Colonic mucosa (tissue), 4 donors: ENCODE results near the gene KLHL5. TPM values are rescaled to one million over a fixed set of nuclear protein-coding genes. Genes with fewer than 3 reads are reported as not detected.

ENCODE experiments used
- DNase-seq: peaks from one replicate; pipeline ENCODE4 v3.0.0-alpha.2; 2020
- H3K27ac ChIP-seq: fragments of 200-600 bp; one replicate; pipeline ENCODE4 v1.8.0; 2021
- H3K27me3 ChIP-seq: fragments of 200-600 bp; one replicate; pipeline ENCODE4 v1.8.0; 2021
- H3K36me3 ChIP-seq: fragments of 200-600 bp; one replicate; pipeline ENCODE4 v1.8.0; 2021
- H3K4me1 ChIP-seq: fragments of 200-600 bp; one replicate; pipeline ENCODE4 v1.8.0; 2021; ENCODE audit warnings: mild to moderate bottlenecking
- H3K4me3 ChIP-seq: fragments of 200-600 bp; one replicate; pipeline ENCODE4 v1.8.0; 2021
- H3K9ac ChIP-seq, 2 donors: one replicate each; pipeline ENCODE4 v1.7.0; 2013; ENCODE audit warnings: control low read depth in 2 of 2, low read depth in 2 of 2, low read length in 2 of 2
- H3K9me3 ChIP-seq: fragments of 200-600 bp; one replicate; pipeline ENCODE4 v1.8.0; 2021
- CTCF ChIP-seq: fragments of 200-600 bp; IDR thresholded peaks from one replicate; pipeline ENCODE4 v1.8.0; 2022; ENCODE audit warnings: antibody characterized with exemption, mild to moderate bottlenecking
- intact Hi-C: fragments of 100-400 bp; cut with DNase I; formaldehyde crosslinking; loops from one replicate; pipeline ENCODE4 v1.14.1; 2022
- total RNA-seq, 2 donors: library from RNA; stranded (reverse); fragmentation: NEBNext Ultra II Directional in 1 of 2; extraction: Animal tissue kit (Norgen Biotek cat#: 25700) in 1 of 2; gene quantifications; one replicate each; pipeline ENCODE4 v1.2.1, GENCODE V29; 2021
- donor health status: healthy.
- donor health status: DM: no; HTN: no; CAD: no.
- donor health status: DM: no; HTN: no; CAD: no.

KLHL5 gene
- total RNA-seq, 2 donors from 2014 or later, result 2.6 to 19.1 TPM

DNA sequence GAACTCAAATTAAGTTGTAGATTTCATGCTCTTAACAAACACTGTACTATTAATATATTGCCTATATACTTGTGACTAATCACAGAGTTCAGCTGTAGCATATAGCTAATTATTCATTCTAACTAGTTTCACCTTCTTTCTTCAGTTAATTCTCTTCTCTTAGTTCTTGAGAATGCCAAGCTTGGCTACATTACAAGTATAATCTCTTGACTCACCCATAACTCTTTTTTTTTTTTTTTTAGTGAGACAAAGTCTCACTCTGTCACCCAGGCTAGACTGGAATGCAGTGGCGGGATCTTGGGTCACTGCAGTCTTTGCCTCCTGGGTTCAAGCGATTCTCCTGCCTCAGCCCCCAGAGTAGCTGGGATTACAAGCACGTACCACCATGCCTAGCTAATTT is 5.4 kb downstream of the KLHL5 start:
- Histone ChIP-seq H3K4me3 (no peak overlapping the region), H3K9me3 (no peaks in the 10 kb centered on the region), H3K9ac (no peak overlapping the region), H3K27me3 (no peaks in the 10 kb centered on the region), H3K4me1 (no peaks in the 10 kb centered on the region), H3K27ac (no peak overlapping the region), H3K36me3 (no peaks in the 10 kb centered on the region)
- intact Hi-C loops, result no loop called here
- TF ChIP-seq CTCF, result no peak
- DNase-seq, result no peak

- H3K4me3 ChIP-seq, result no peak overlapping the region
- DNase-seq, result no peak
- H3K9me3 ChIP-seq, result no peaks in the 10 kb centered on the region
- no peaks in the 10 kb centered on the region for H3K36me3 ChIP-seq
- no peak for TF ChIP-seq CTCF
- intact Hi-C loops, result no loop called here
- H3K4me1 ChIP-seq, result no peaks in the 10 kb centered on the region
- H3K27me3 ChIP-seq, result no peaks in the 10 kb centered on the region
- no peak overlapping the region for H3K9ac ChIP-seq
- H3K27ac ChIP-seq, result no peak overlapping the region
These were observed 6.9 kb downstream of the KLHL5 start for GRCh38 chr4:39068907-39069306.

- TF ChIP-seq CTCF, result no peak
These were observed 16.8 kb downstream of the KLHL5 start for GRCh38 chr4:39078829-39079228.

DNA sequence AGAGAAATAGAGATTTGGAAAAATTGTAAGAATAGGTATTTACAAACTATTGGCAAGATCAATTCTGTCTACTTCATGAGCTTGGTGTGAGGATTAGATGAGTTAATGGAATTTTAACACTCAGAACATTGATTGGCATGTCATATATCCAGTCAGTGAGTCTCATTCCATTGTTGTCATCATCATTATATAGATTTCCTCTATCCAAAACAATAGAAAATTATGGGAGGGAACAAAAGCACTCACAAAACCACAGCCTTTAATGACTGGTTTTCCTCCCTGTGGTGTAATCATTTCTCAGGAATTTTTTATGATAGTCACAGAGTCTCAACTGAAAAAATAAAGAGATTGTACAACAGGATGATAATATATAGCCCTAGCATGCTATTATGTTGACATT is 21.1 kb downstream of the KLHL5 start:
- no peak for DNase-seq
- no peak overlapping the region for H3K27ac ChIP-seq
- H3K36me3 ChIP-seq, result no peaks in the 10 kb centered on the region
- H3K4me1 ChIP-seq, result no peaks in the 10 kb centered on the region
- no peak overlapping the region for H3K4me3 ChIP-seq
- intact Hi-C loops, result no loop called here
- TF ChIP-seq CTCF, result no peak
- H3K9me3 ChIP-seq, result no peaks in the 10 kb centered on the region
- H3K27me3 ChIP-seq, result no peaks in the 10 kb centered on the region
- no peak overlapping the region for H3K9ac ChIP-seq

More at GRCh38 chr4:39078829-39079228, 16.8 kb downstream of the KLHL5 start:
- intact Hi-C loops, result no loop called here
- H3K27me3 ChIP-seq, result no peaks in the 10 kb centered on the region
- H3K27ac ChIP-seq, result no peak overlapping the region
- no peak for DNase-seq
- no peak overlapping the region for H3K4me3 ChIP-seq
- H3K4me1 ChIP-seq, result no peaks in the 10 kb centered on the region
- H3K9ac ChIP-seq, result no peak overlapping the region
- no peaks in the 10 kb centered on the region for H3K36me3 ChIP-seq
- H3K9me3 ChIP-seq, result no peaks in the 10 kb centered on the region

DNA sequence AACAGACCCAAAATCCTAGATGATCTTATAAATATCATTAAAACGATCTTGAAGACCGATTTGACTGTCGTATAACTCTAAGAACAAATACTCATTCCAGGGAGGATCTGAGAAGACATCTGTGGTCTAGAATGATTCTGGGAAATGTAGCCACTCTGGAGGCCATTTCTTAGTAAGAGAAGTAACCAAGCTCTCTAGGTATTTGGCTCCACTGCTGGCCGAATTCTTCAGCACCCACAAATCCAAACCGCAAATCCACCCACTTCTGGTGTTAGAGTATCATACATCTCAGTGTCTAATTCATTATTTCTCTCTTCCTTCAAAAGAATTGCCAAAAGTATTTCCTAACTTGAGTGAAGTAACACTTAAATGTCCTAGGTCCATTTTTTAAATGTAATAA is 23.9 kb downstream of the KLHL5 start:
- no peak overlapping the region for H3K4me3 ChIP-seq
- H3K4me1 ChIP-seq, result no peaks in the 10 kb centered on the region
- H3K27ac ChIP-seq, result no peak overlapping the region
- H3K9me3 ChIP-seq, result no peaks in the 10 kb centered on the region
- DNase-seq, result no peak
- intact Hi-C loops, result no loop called here
- no peaks in the 10 kb centered on the region for H3K27me3 ChIP-seq
- TF ChIP-seq CTCF, result no peak
- no peaks in the 10 kb centered on the region for H3K36me3 ChIP-seq
- H3K9ac ChIP-seq, result no peak overlapping the region

DNA sequence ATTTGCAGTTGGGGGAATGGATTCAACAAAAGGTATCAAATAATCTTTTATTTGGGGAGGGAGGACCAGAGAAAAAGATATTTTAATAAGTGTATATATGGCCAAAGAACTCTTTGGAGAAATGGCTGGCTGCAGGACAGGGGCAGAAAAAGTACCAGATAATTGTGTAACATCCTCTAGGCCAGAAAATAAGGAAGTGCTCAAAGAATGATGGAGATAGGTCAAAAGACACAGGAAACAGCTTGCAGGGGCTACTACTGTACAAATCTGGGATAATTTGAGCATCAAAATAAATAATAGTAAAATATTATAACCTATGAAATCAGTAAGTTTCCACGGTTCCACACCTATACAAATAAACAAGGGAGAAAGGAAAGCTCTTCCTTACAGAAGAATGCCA is 34.8 kb downstream of the KLHL5 start:
- Histone ChIP-seq H3K9ac (no peak overlapping the region), H3K4me3 (no peak overlapping the region), H3K9me3 (no peaks in the 10 kb centered on the region), H3K4me1 (no peaks in the 10 kb centered on the region), H3K27ac (no peak overlapping the region), H3K36me3 (no peaks in the 10 kb centered on the region), H3K27me3 (no peaks in the 10 kb centered on the region)
- intact Hi-C loops, result no loop called here
- no peak for TF ChIP-seq CTCF
- DNase-seq, result no peak
